Measurements from ENCODE around the gene KCP. TPM values are rescaled to one million over a fixed set of nuclear protein-coding genes. Genes with fewer than 3 reads are reported as not detected.

The KCP gene
- polyA plus RNA-seq, 1 donor from 2014 or later: 0.31 TPM

DNA sequence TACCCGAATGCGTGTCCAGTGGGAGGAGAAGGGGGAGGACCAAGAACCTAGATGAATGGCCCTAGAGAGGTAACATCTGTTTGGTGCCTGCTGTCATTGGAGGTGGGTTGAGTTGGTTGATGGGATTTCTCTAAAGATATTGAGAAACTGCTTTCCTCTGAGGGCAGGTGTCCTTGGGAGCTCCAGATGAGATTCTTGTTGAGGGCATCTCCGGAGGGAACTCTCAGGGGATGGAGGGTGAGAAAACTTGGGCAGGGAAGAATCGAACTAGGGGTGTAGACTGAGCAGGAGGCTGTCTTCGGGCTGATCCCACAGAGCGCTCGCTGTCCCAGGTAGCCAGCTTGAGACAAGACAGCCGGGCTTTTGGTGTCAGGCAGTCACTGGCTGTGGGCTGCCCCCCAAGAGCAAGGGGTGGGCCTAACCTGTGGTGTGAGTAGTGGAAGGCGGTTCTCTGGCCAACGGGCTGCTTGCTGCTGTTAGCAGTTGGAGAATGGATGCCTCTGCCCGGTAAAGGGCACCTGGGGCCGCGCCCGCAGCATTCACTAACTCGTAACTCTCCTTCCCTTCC, 30.9 kb upstream of the KCP start:
- Histone ChIP-seq H3F3A (ENCODE audit: insufficient read depth, low read length, poor library complexity, severe bottlenecking) (no peaks in the 10 kb centered on the region), H3K27ac (ENCODE audit: low read length) (no peak overlapping the region), H3K4me3 (ENCODE audit: low read length) (no peak overlapping the region), H3K9ac (ENCODE audit: low read length) (no peak overlapping the region), H4K20me1 (ENCODE audit: insufficient read depth) (no peaks in the 10 kb centered on the region), H3K9me3 (ENCODE audit: low read length) (no peaks in the 10 kb centered on the region), H3K36me3 (ENCODE audit: insufficient read depth, low read length) (no peaks in the 10 kb centered on the region), H3K4me2 (ENCODE audit: low read length) (no peak overlapping the region), H3K27me3 (ENCODE audit: insufficient read depth, low read depth, low read length) (peaks cover 37% of the 10 kb centered on the region), H2AFZ (ENCODE audit: low read depth, low read length) (no peak overlapping the region), H3K79me2 (replicated peaks; ENCODE audit: insufficient read depth, low read length) (no peaks in the 10 kb centered on the region), H3K9me2 (ENCODE audit: insufficient read depth, low read length) (no peaks in the 10 kb centered on the region)
- TF ChIP-seq RAD21 (conservative IDR thresholded peaks at IDR 0.05) (no peak), EZH2 (IDR thresholded peaks at IDR 0.05; ENCODE audit: borderline replicate concordance, insufficient read depth, low read length, poor library complexity, severe bottlenecking) (no peak)

DNA sequence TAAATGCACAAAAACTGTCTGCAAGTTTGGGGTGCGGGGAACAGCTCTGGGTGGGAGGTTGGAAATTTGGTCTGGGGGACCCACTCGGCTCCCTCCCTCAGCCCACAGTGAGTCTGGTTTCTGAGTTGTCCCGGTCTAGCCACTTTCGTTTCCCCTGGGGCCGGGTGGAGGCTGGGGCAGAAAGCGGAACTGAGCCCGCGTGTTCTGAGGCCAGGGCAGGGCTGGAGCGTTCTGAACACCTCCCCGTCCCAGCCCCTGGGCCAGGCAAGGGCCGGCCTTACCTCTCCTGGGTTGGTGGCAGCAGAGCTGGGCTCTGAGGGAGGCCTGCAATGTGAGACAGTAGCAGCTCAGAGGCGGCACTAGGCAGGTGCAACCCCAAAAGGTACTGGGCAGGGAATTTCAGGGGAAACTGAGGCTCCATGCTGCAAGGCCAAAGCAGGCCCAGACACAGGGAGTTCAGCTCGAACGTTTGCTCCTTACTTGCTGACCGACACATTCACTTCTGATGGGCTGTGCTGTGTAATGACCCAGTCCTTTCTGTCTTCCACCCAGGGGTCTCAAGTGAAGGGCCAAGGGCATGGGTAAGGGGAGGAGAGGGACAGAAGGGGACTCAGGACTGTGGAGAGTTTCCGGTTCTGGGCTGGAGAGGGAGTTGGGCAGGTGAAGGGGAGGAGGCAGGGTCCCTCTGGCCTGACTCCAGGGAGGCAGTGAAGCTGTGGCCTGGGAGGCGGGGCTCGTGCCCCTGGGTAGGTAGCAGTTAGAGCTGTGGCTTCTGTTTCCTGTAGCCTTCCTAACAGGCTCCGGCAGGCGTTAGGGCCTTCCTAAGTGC, 30.2 kb upstream of the KCP start:
- Histone ChIP-seq H4K20me1 (ENCODE audit: insufficient read depth) (no peaks in the 10 kb centered on the region), H3K9ac (ENCODE audit: low read length) (no peak overlapping the region), H3K27me3 (ENCODE audit: insufficient read depth, low read depth, low read length) (peaks cover 43% of the 10 kb centered on the region), H3K9me3 (ENCODE audit: low read length) (no peaks in the 10 kb centered on the region), H3K4me3 (ENCODE audit: low read length) (no peak overlapping the region), H3K27ac (ENCODE audit: low read length) (no peak overlapping the region), H3K36me3 (ENCODE audit: insufficient read depth, low read length) (no peaks in the 10 kb centered on the region), H2AFZ (ENCODE audit: low read depth, low read length) (no peak overlapping the region), H3K79me2 (replicated peaks; ENCODE audit: insufficient read depth, low read length) (no peaks in the 10 kb centered on the region), H3K4me2 (ENCODE audit: low read length) (no peak overlapping the region), H3F3A (ENCODE audit: insufficient read depth, low read length, poor library complexity, severe bottlenecking) (no peaks in the 10 kb centered on the region), H3K9me2 (ENCODE audit: insufficient read depth, low read length) (no peaks in the 10 kb centered on the region)
- no peak for TF ChIP-seq SMC3 (conservative IDR thresholded peaks at IDR 0.05; ENCODE audit: poor library complexity)
- TF ChIP-seq EP300 (conservative IDR thresholded peaks at IDR 0.05; ENCODE audit: poor library complexity, severe bottlenecking): no peak
- no peak for TF ChIP-seq EZH2 (IDR thresholded peaks at IDR 0.05; ENCODE audit: borderline replicate concordance, insufficient read depth, low read length, poor library complexity, severe bottlenecking)
- no peak for TF ChIP-seq RAD21 (conservative IDR thresholded peaks at IDR 0.05)
- TF ChIP-seq MXI1 (conservative IDR thresholded peaks at IDR 0.05; ENCODE audit: poor library complexity, severe bottlenecking): no peak
- no peak for TF ChIP-seq POLR2AphosphoS5 (IDR thresholded peaks at IDR 0.05)
- TF ChIP-seq, protein P1, sequence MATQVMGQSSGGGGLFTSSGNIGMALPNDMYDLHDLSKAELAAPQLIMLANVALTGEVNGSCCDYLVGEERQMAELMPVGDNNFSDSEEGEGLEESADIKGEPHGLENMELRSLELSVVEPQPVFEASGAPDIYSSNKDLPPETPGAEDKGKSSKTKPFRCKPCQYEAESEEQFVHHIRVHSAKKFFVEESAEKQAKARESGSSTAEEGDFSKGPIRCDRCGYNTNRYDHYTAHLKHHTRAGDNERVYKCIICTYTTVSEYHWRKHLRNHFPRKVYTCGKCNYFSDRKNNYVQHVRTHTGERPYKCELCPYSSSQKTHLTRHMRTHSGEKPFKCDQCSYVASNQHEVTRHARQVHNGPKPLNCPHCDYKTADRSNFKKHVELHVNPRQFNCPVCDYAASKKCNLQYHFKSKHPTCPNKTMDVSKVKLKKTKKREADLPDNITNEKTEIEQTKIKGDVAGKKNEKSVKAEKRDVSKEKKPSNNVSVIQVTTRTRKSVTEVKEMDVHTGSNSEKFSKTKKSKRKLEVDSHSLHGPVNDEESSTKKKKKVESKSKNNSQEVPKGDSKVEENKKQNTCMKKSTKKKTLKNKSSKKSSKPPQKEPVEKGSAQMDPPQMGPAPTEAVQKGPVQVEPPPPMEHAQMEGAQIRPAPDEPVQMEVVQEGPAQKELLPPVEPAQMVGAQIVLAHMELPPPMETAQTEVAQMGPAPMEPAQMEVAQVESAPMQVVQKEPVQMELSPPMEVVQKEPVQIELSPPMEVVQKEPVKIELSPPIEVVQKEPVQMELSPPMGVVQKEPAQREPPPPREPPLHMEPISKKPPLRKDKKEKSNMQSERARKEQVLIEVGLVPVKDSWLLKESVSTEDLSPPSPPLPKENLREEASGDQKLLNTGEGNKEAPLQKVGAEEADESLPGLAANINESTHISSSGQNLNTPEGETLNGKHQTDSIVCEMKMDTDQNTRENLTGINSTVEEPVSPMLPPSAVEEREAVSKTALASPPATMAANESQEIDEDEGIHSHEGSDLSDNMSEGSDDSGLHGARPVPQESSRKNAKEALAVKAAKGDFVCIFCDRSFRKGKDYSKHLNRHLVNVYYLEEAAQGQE (IDR thresholded peaks at IDR 0.05; ENCODE audit: borderline replicate concordance): no peak
- TF ChIP-seq, protein P2, sequence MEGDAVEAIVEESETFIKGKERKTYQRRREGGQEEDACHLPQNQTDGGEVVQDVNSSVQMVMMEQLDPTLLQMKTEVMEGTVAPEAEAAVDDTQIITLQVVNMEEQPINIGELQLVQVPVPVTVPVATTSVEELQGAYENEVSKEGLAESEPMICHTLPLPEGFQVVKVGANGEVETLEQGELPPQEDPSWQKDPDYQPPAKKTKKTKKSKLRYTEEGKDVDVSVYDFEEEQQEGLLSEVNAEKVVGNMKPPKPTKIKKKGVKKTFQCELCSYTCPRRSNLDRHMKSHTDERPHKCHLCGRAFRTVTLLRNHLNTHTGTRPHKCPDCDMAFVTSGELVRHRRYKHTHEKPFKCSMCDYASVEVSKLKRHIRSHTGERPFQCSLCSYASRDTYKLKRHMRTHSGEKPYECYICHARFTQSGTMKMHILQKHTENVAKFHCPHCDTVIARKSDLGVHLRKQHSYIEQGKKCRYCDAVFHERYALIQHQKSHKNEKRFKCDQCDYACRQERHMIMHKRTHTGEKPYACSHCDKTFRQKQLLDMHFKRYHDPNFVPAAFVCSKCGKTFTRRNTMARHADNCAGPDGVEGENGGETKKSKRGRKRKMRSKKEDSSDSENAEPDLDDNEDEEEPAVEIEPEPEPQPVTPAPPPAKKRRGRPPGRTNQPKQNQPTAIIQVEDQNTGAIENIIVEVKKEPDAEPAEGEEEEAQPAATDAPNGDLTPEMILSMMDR (IDR thresholded peaks at IDR 0.05; ENCODE audit: poor library complexity, severe bottlenecking): no peak
- no peak for TF ChIP-seq TAF1 (IDR thresholded peaks at IDR 0.05; ENCODE audit: low read depth)
